ENCODE measurements around the gene SRPX. TPM values are rescaled to one million over a fixed set of nuclear protein-coding genes. Genes with fewer than 3 reads are reported as not detected.

SRPX gene
- total and polyA plus RNA-seq, 2 of the 4 experiments (the other 2 are of a cell fraction): 35.5 to 81.5 TPM

GRCh38 chrX:38138900-38139299 is 81.8 kb downstream of the SRPX start:
- TF ChIP-seq CTCF (conservative IDR thresholded peaks at IDR 0.05; ENCODE audit: low read depth, low read length): no peak
- H2AK9ac ChIP-seq (replicated peaks; ENCODE audit: low read depth, low read length, poor library complexity): no peak overlapping the region
- no peak overlapping the region for H3K4me3 ChIP-seq (ENCODE audit: insufficient read depth, low read depth, low read length)
- dilution Hi-C loops (cut with HindIII; ENCODE audit: low sequenced_read_pairs, unreplicated experiment) (no loop called here), intact Hi-C loops (cut with micrococcal nuclease) (no loop called here), in situ Hi-C loops (cut with MboI; ENCODE audit: low sequenced_read_pairs) (loop anchor here (25.0 kb wide), 1 partner anchor 102 kb away; no protein-coding TSS in a partner anchor)
- no peak overlapping the region for H2AFZ ChIP-seq (replicated peaks; ENCODE audit: low read length, poor library complexity)
- H2BK20ac ChIP-seq (ENCODE audit: low read depth, low read length): no peak overlapping the region
- H4K91ac ChIP-seq (ENCODE audit: insufficient read depth, low read depth, low read length): no peak overlapping the region
- H3K4me2 ChIP-seq (ENCODE audit: low read depth, low read length): no peak overlapping the region
- no peak overlapping the region for H4K5ac ChIP-seq (ENCODE audit: low read depth, low read length)
- H3K9ac ChIP-seq (ENCODE audit: low read depth, low read length): no peak overlapping the region
- no CpG with 5 or more reads among the region's 2 CpGs for WGBS, 2 experiments (ENCODE audit: extremely low coverage in 2 of 2, insufficient read length in 1 of 2)
- ChIA-PET CTCF (no interaction called here), POLR2A (ENCODE audit: unreplicated experiment) (no interaction called here)
- no peak overlapping the region for H3K18ac ChIP-seq (ENCODE audit: low read depth, low read length)
- no peak overlapping the region for H2BK5ac ChIP-seq (ENCODE audit: low read depth, low read length, poor library complexity, severe bottlenecking)
- no peaks in the 10 kb centered on the region for H3K9me1 ChIP-seq (ENCODE audit: insufficient read depth, low read length)
- H3K9me3 ChIP-seq (ENCODE audit: control insufficient read depth, insufficient read depth, low read length): no peaks in the 10 kb centered on the region
- H3K79me1 ChIP-seq (ENCODE audit: low read depth in 1 of 2, low read length in 2 of 2): no peaks in the 10 kb centered on the region
- no peak overlapping the region for H3K23ac ChIP-seq (ENCODE audit: low read depth, low read length)
- H3K36me3 ChIP-seq (ENCODE audit: control insufficient read depth, insufficient read depth, low read length): no peaks in the 10 kb centered on the region
- no peaks in the 10 kb centered on the region for H4K20me1 ChIP-seq (ENCODE audit: insufficient read depth, low read length)
- no TSS peak for BruUV-seq (replicated peaks)
- ATAC-seq (ENCODE audit: low read depth) (no peak), DNase-seq (no peak)
- H2AK5ac ChIP-seq (ENCODE audit: low read depth, low read length): no peak overlapping the region
- H3K14ac ChIP-seq (replicated peaks; ENCODE audit: low read depth, low read length): no peak overlapping the region
- peaks cover 3% of the 10 kb centered on the region; the same call in 1 of the 2 replicates for H3K4me1 ChIP-seq (ENCODE audit: control insufficient read depth, insufficient read depth, low read length)
- H3K27ac ChIP-seq (ENCODE audit: insufficient read depth, low read length): no peak overlapping the region
- no peak overlapping the region for H3K4ac ChIP-seq (ENCODE audit: low read depth, low read length)
- no peak overlapping the region for H2BK15ac ChIP-seq (ENCODE audit: low read depth, low read length)
- no peak overlapping the region for H3K56ac ChIP-seq (ENCODE audit: extremely low read depth, insufficient read depth, low read length)
- no peak overlapping the region for H4K8ac ChIP-seq (ENCODE audit: low read depth in 2 of 2, low read length in 2 of 2)
- no peaks in the 10 kb centered on the region; the same call in 1 of the 2 replicates for H3K27me3 ChIP-seq (ENCODE audit: control insufficient read depth, insufficient read depth, low read length)
- no peak overlapping the region for H2BK120ac ChIP-seq (ENCODE audit: low read depth, low read length)

Data from IMR-90 (cell line).